BE2C (cell line): ENCODE measurements around the gene SAMD10.

Source experiments
- DNase-seq: peaks from one replicate; pipeline ENCODE4 v3.0.0-alpha.2; 2020
- H3K27me3 ChIP-seq: fragments of 250-450 bp; sonication (Bioruptor Pico); 2 replicates; pipeline ENCODE4 v1.5.1; 2020; ENCODE audit warnings: mild to moderate bottlenecking
- H3K36me3 ChIP-seq: fragments of 250-450 bp; sonication (Bioruptor Pico); 2 replicates; pipeline ENCODE4 v1.5.1; 2020; ENCODE audit warnings: mild to moderate bottlenecking
- H3K4me1 ChIP-seq: fragments of 250-450 bp; sonication (Bioruptor Pico); 2 replicates; pipeline ENCODE4 v1.5.1; 2020
- H3K4me3 ChIP-seq: 2 replicates; pipeline ENCODE4 v1.5.1; 2011; ENCODE audit warnings: low read depth, low read length
- H3K9me3 ChIP-seq: fragments of 250-450 bp; sonication (Bioruptor Pico); 2 replicates; pipeline ENCODE4 v1.5.1; 2020
- CTCF ChIP-seq: IDR thresholded peaks from 2 replicates; pipeline ENCODE4 v1.5.1; 2012; ENCODE audit warnings: mild to moderate bottlenecking, low read depth, low read length

The SAMD10 gene

GRCh38 chr20:63937596-63937995 is 41.8 kb downstream of the SAMD10 start:
- Histone ChIP-seq H3K9me3 (no peaks in the 10 kb centered on the region), H3K36me3 (peaks cover 55% of the 10 kb centered on the region), H3K4me3 (no peak overlapping the region), H3K4me1 (no peaks in the 10 kb centered on the region), H3K27me3 (no peaks in the 10 kb centered on the region)
- TF ChIP-seq CTCF, result no peak
- no peak for DNase-seq

- Histone ChIP-seq H3K27me3 (no peaks in the 10 kb centered on the region), H3K4me1 (no peaks in the 10 kb centered on the region), H3K36me3 (peaks cover 61% of the 10 kb centered on the region), H3K4me3 (no peak overlapping the region), H3K9me3 (no peaks in the 10 kb centered on the region)
- no peak for DNase-seq
- no peak for TF ChIP-seq CTCF
Measured at GRCh38 chr20:63935447-63935846, 44.0 kb downstream of the SAMD10 start.

GRCh38 chr20:63934271-63935068 is 45.0 kb downstream of the SAMD10 start:
- peaks cover 59% of the 10 kb centered on the region for H3K36me3 ChIP-seq
- DNase-seq, result no peak
- H3K27me3 ChIP-seq, result no peaks in the 10 kb centered on the region
- H3K4me1 ChIP-seq, result no peaks in the 10 kb centered on the region
- H3K4me3 ChIP-seq, result no peak overlapping the region
- TF ChIP-seq CTCF, result peak; percentile 61
- H3K9me3 ChIP-seq, result no peaks in the 10 kb centered on the region

- H3K4me1 ChIP-seq, result no peaks in the 10 kb centered on the region
Measured at GRCh38 chr20:63933646-63934045, 45.8 kb downstream of the SAMD10 start.

GRCh38 chr20:63932606-63933160 is 46.8 kb downstream of the SAMD10 start:
- no peak for DNase-seq
- Histone ChIP-seq H3K9me3 (no peaks in the 10 kb centered on the region), H3K27me3 (no peaks in the 10 kb centered on the region), H3K4me1 (no peaks in the 10 kb centered on the region), H3K4me3 (no peak overlapping the region), H3K36me3 (peaks cover 66% of the 10 kb centered on the region)
- TF ChIP-seq CTCF, result no peak

More at GRCh38 chr20:63933646-63934045, 45.8 kb downstream of the SAMD10 start:
- Histone ChIP-seq H3K4me3 (no peak overlapping the region), H3K9me3 (no peaks in the 10 kb centered on the region), H3K27me3 (no peaks in the 10 kb centered on the region), H3K36me3 (peaks cover 58% of the 10 kb centered on the region)
- TF ChIP-seq CTCF, result no peak
- DNase-seq, result no peak

GRCh38 chr20:63931735-63932134 is 47.7 kb downstream of the SAMD10 start:
- Histone ChIP-seq H3K9me3 (no peaks in the 10 kb centered on the region), H3K4me1 (no peaks in the 10 kb centered on the region), H3K36me3 (peaks cover 76% of the 10 kb centered on the region), H3K4me3 (no peak overlapping the region), H3K27me3 (no peaks in the 10 kb centered on the region)
- TF ChIP-seq CTCF, result no peak
- no peak for DNase-seq
